Measurements from ENCODE around the gene GINS2.

DNA sequence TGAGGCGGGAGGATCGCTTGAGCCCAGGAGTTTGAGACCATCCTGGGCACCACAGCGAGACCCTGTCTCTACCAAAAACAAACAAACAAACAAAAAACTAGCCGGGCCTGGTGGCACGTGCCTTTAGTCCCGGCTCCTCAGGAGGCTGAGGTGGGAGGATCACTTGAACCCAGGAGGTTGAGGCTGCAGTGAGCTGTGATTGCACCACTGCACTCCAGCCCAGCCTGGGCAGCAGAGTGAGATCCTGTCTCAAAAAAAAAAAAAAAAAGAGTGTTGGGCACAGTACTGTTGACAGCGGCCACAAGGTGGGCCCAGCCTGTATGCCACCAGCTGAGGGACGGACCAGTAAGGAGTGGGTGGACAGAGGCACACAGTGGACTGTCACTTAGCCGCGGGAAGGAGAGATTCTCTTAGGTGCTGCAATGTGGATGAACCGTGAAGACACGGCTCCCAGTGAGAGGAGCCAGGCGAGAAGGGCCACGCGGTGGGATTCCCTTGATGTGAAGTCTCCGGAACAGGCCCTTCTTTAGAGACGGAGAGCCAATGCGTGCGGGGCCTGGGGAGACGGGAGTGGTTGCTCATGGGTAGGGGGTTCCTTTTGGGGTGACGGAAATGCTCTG lies 44.6 kb downstream of the GINS2 start:
- TF ChIP-seq, protein P1, sequence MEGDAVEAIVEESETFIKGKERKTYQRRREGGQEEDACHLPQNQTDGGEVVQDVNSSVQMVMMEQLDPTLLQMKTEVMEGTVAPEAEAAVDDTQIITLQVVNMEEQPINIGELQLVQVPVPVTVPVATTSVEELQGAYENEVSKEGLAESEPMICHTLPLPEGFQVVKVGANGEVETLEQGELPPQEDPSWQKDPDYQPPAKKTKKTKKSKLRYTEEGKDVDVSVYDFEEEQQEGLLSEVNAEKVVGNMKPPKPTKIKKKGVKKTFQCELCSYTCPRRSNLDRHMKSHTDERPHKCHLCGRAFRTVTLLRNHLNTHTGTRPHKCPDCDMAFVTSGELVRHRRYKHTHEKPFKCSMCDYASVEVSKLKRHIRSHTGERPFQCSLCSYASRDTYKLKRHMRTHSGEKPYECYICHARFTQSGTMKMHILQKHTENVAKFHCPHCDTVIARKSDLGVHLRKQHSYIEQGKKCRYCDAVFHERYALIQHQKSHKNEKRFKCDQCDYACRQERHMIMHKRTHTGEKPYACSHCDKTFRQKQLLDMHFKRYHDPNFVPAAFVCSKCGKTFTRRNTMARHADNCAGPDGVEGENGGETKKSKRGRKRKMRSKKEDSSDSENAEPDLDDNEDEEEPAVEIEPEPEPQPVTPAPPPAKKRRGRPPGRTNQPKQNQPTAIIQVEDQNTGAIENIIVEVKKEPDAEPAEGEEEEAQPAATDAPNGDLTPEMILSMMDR (conservative IDR thresholded peaks at IDR 0.05; ENCODE audit: low read length), result no peak
- no peak for TF ChIP-seq EZH2phosphoT487 (IDR thresholded peaks at IDR 0.05; ENCODE audit: borderline replicate concordance, low read depth, low read length)

All from OCI-LY7 (cell line).